ENCODE measurements around the gene BAZ1A.
"Not testable (repeated sequence)": the region's sequence is repeated elsewhere in the genome, so short reads cannot be mapped to it uniquely, and the experiment has no call there.

The BAZ1A gene

GRCh38 chr14:34742270-34743115, 132.7 kb downstream of the BAZ1A start:
- H3K9ac ChIP-seq (ENCODE audit: low read length), result no peak overlapping the region
- no peaks in the 10 kb centered on the region for H3K27me3 ChIP-seq (ENCODE audit: insufficient read depth, low read length)
- no peaks in the 10 kb centered on the region for H3F3A ChIP-seq (ENCODE audit: insufficient read depth, low read length)
- no peaks in the 10 kb centered on the region for H3K79me2 ChIP-seq (ENCODE audit: insufficient read depth, low read length)
- no peaks in the 10 kb centered on the region for H3K9me2 ChIP-seq (ENCODE audit: low read depth, low read length)
- H3K9me3 ChIP-seq (ENCODE audit: low read length), result no peaks in the 10 kb centered on the region
- H3K4me1 ChIP-seq (ENCODE audit: insufficient read depth, low read length, severe bottlenecking), result no peaks in the 10 kb centered on the region
- no peak overlapping the region for H3K4me2 ChIP-seq (ENCODE audit: low read length)
- TF ChIP-seq EZH2 (IDR thresholded peaks at IDR 0.05; ENCODE audit: borderline replicate concordance, low read length), result no peak
- TF ChIP-seq CTCF (IDR thresholded peaks at IDR 0.05; ENCODE audit: low read length), result no peak
- H3K4me3 ChIP-seq (ENCODE audit: low read depth, low read length, poor library complexity, severe bottlenecking), result no peak overlapping the region
- no peaks in the 10 kb centered on the region for H4K20me1 ChIP-seq (ENCODE audit: insufficient read depth, low read length)
- no peak overlapping the region for H3K27ac ChIP-seq (ENCODE audit: low read depth, low read length, poor library complexity, severe bottlenecking)
- H2AFZ ChIP-seq (ENCODE audit: low read length), result no peak overlapping the region
- no peaks in the 10 kb centered on the region for H3K36me3 ChIP-seq (ENCODE audit: insufficient read depth, low read length)

GRCh38 chr14:34741840-34742239, 133.3 kb downstream of the BAZ1A start:
- H3K79me2 ChIP-seq (ENCODE audit: insufficient read depth, low read length), result no peaks in the 10 kb centered on the region
- H3K4me2 ChIP-seq (ENCODE audit: low read length), result no peak overlapping the region
- no peak for TF ChIP-seq CTCF (IDR thresholded peaks at IDR 0.05; ENCODE audit: low read length)
- no peak for TF ChIP-seq EZH2 (IDR thresholded peaks at IDR 0.05; ENCODE audit: borderline replicate concordance, low read length)
- H3K27me3 ChIP-seq (ENCODE audit: insufficient read depth, low read length), result no peaks in the 10 kb centered on the region
- no peaks in the 10 kb centered on the region for H3K9me3 ChIP-seq (ENCODE audit: low read length)
- no peaks in the 10 kb centered on the region for H3F3A ChIP-seq (ENCODE audit: insufficient read depth, low read length)
- H3K4me1 ChIP-seq (ENCODE audit: insufficient read depth, low read length, severe bottlenecking), result no peaks in the 10 kb centered on the region
- no peaks in the 10 kb centered on the region for H3K9me2 ChIP-seq (ENCODE audit: low read depth, low read length)
- H4K20me1 ChIP-seq (ENCODE audit: insufficient read depth, low read length), result no peaks in the 10 kb centered on the region
- no peak overlapping the region for H3K27ac ChIP-seq (ENCODE audit: low read depth, low read length, poor library complexity, severe bottlenecking)
- H2AFZ ChIP-seq (ENCODE audit: low read length), result no peak overlapping the region
- H3K4me3 ChIP-seq (ENCODE audit: low read depth, low read length, poor library complexity, severe bottlenecking), result no peak overlapping the region
- H3K9ac ChIP-seq (ENCODE audit: low read length), result no peak overlapping the region
- H3K36me3 ChIP-seq (ENCODE audit: insufficient read depth, low read length), result no peaks in the 10 kb centered on the region

GRCh38 chr14:34740139-34740538, 135.0 kb downstream of the BAZ1A start:
- H3K4me2 ChIP-seq (ENCODE audit: low read length), result not testable (repeated sequence)

GRCh38 chr14:34737079-34737478, 138.1 kb downstream of the BAZ1A start:
- H3K9ac ChIP-seq (ENCODE audit: low read length); H3K27me3 ChIP-seq (ENCODE audit: insufficient read depth, low read length); H3K36me3 ChIP-seq (ENCODE audit: insufficient read depth, low read length); H2AFZ ChIP-seq (ENCODE audit: low read length); H3K9me2 ChIP-seq (ENCODE audit: low read depth, low read length); H3K4me2 ChIP-seq (ENCODE audit: low read length); H4K20me1 ChIP-seq (ENCODE audit: insufficient read depth, low read length); H3K79me2 ChIP-seq (ENCODE audit: insufficient read depth, low read length); H3K27ac ChIP-seq (ENCODE audit: low read depth, low read length, poor library complexity, severe bottlenecking); H3K4me1 ChIP-seq (ENCODE audit: insufficient read depth, low read length, severe bottlenecking); H3F3A ChIP-seq (ENCODE audit: insufficient read depth, low read length); H3K9me3 ChIP-seq (ENCODE audit: low read length); H3K4me3 ChIP-seq (ENCODE audit: low read depth, low read length, poor library complexity, severe bottlenecking): not testable (repeated sequence)

More at GRCh38 chr14:34740139-34740538, 135.0 kb downstream of the BAZ1A start:
- not testable (repeated sequence) for H4K20me1 ChIP-seq (ENCODE audit: insufficient read depth, low read length); H3K79me2 ChIP-seq (ENCODE audit: insufficient read depth, low read length); H3K4me1 ChIP-seq (ENCODE audit: insufficient read depth, low read length, severe bottlenecking); H3K27ac ChIP-seq (ENCODE audit: low read depth, low read length, poor library complexity, severe bottlenecking); H3K27me3 ChIP-seq (ENCODE audit: insufficient read depth, low read length); H3K36me3 ChIP-seq (ENCODE audit: insufficient read depth, low read length); H3K4me3 ChIP-seq (ENCODE audit: low read depth, low read length, poor library complexity, severe bottlenecking); H3F3A ChIP-seq (ENCODE audit: insufficient read depth, low read length); H3K9me2 ChIP-seq (ENCODE audit: low read depth, low read length); H2AFZ ChIP-seq (ENCODE audit: low read length); H3K9ac ChIP-seq (ENCODE audit: low read length); H3K9me3 ChIP-seq (ENCODE audit: low read length)
